Transverse colon (tissue), 3 donors: ENCODE data around the gene MYO16.

Source experiments
- POLR2A ChIP-seq: fragments of 450-650 bp; IDR thresholded peaks from one replicate; pipeline ENCODE4 v1.6.1; 2016; ENCODE audit warnings: antibody characterized with exemption, mild to moderate bottlenecking, moderate library complexity
- TF ChIP-seq, protein P1 (sequence below), 5 experiments: fragments of 200-600 bp in 3 of 5; fragments of 450-650 bp in 2 of 5; sonication (generic) in 3 of 5; IDR thresholded peaks; 1 replicate in 2 of 5; 2 replicates in 3 of 5; pipeline ENCODE4 v1.5.1; 2016 to 2017; ENCODE audit warnings: antibody characterized with exemption in 5 of 5, inconsistent platforms in 3 of 5, mild to moderate bottlenecking in 2 of 5, moderate library complexity in 1 of 5

DNA sequence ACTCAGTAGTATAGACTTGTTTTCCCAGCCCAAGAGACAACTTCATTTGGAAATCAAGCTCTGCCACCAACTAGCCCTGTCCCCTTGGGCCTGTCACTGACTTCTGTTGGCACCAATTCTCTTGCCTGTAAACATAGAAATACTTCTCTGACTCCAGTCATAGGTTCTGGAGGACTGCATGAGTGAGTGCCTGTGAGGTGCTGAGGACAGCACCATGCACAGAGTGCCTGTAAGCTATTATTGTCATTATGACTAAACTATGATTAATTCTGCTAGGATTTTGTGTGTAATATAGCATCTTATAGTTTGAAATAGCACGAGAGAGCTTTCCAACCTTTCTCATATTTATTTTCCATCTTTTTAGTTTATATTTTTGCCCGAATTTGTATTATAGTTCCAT lies 247.9 kb downstream of the MYO16 start:
- TF ChIP-seq, protein P1, sequence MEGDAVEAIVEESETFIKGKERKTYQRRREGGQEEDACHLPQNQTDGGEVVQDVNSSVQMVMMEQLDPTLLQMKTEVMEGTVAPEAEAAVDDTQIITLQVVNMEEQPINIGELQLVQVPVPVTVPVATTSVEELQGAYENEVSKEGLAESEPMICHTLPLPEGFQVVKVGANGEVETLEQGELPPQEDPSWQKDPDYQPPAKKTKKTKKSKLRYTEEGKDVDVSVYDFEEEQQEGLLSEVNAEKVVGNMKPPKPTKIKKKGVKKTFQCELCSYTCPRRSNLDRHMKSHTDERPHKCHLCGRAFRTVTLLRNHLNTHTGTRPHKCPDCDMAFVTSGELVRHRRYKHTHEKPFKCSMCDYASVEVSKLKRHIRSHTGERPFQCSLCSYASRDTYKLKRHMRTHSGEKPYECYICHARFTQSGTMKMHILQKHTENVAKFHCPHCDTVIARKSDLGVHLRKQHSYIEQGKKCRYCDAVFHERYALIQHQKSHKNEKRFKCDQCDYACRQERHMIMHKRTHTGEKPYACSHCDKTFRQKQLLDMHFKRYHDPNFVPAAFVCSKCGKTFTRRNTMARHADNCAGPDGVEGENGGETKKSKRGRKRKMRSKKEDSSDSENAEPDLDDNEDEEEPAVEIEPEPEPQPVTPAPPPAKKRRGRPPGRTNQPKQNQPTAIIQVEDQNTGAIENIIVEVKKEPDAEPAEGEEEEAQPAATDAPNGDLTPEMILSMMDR (IDR thresholded peaks at IDR 0.05): no peak
- TF ChIP-seq POLR2A: no peak
